Trophoblast cell (in vitro differentiated cells and primary cell): Measurements from ENCODE around the gene SLC35B2.

Experiments
- DNase-seq, 2 donors: peaks; one replicate each; pipeline ENCODE4 v3.0.0-alpha.2; 2016
- H2AFZ ChIP-seq: 2 replicates; pipeline ENCODE4 v1.6.1; 2013; ENCODE audit warnings: low read length, moderate library complexity, mild to moderate bottlenecking; ENCODE audit not compliant: insufficient read depth, poor library complexity
- H2AK5ac ChIP-seq: 2 replicates; pipeline ENCODE4 v1.6.1; 2013; ENCODE audit warnings: mild to moderate bottlenecking, low read length
- H2BK120ac ChIP-seq: 2 replicates; pipeline ENCODE4 v1.6.1; 2013; ENCODE audit warnings: low read length, mild to moderate bottlenecking, moderate library complexity; ENCODE audit not compliant: insufficient read depth, poor library complexity
- H2BK12ac ChIP-seq: 2 replicates; pipeline ENCODE4 v1.6.1; 2013; ENCODE audit warnings: mild to moderate bottlenecking, low read length, moderate library complexity
- H2BK5ac ChIP-seq: 2 replicates; pipeline ENCODE4 v1.6.1; 2013; ENCODE audit warnings: low read length, low read depth, moderate library complexity, mild to moderate bottlenecking; ENCODE audit not compliant: poor library complexity
- H3K14ac ChIP-seq: 2 replicates; pipeline ENCODE4 v1.6.1; 2013; ENCODE audit warnings: mild to moderate bottlenecking, low read length
- H3K18ac ChIP-seq: 2 replicates; pipeline ENCODE4 v1.6.1; 2013; ENCODE audit warnings: mild to moderate bottlenecking, low read length
- H3K23ac ChIP-seq: 2 replicates; pipeline ENCODE4 v1.6.1; 2013; ENCODE audit warnings: low read length
- H3K27ac ChIP-seq: 2 replicates; pipeline ENCODE4 v1.5.1; 2013; ENCODE audit warnings: low read depth, mild to moderate bottlenecking, inconsistent platforms, low read length, moderate library complexity
- H3K27me3 ChIP-seq: 2 replicates; pipeline ENCODE4 v1.6.1; 2013; ENCODE audit warnings: inconsistent platforms, mild to moderate bottlenecking, low read length, moderate library complexity; ENCODE audit not compliant: insufficient read depth
- H3K36me3 ChIP-seq, 2 experiments: 1 replicate in 1 of 2; 2 replicates in 1 of 2; pipeline ENCODE4 v1.6.1; 2013; ENCODE audit warnings: low read length in 2 of 2, mild to moderate bottlenecking in 2 of 2, moderate library complexity in 1 of 2; ENCODE audit not compliant: insufficient read depth in 2 of 2, control insufficient read depth in 1 of 2
- H3K4ac ChIP-seq: 2 replicates; pipeline ENCODE4 v1.6.1; 2013; ENCODE audit warnings: low read depth, mild to moderate bottlenecking, low read length, moderate library complexity
- H3K4me1 ChIP-seq, 2 experiments: 1 replicate in 1 of 2; 2 replicates in 1 of 2; pipeline ENCODE4 v1.6.1; 2013; ENCODE audit warnings: low read length in 2 of 2, mild to moderate bottlenecking in 2 of 2, moderate library complexity in 1 of 2; ENCODE audit not compliant: insufficient read depth in 2 of 2, control insufficient read depth in 1 of 2
- H3K4me2 ChIP-seq: 2 replicates; pipeline ENCODE4 v1.6.1; 2013; ENCODE audit warnings: inconsistent platforms, mild to moderate bottlenecking, low read length, moderate library complexity
- H3K4me3 ChIP-seq: 2 replicates; pipeline ENCODE4 v1.5.1; 2013; ENCODE audit warnings: mild to moderate bottlenecking, low read depth, low read length, inconsistent platforms
- H3K79me1 ChIP-seq: one replicate; pipeline ENCODE4 v1.6.1; 2013; ENCODE audit warnings: low read length
- H3K79me2 ChIP-seq: 2 replicates; pipeline ENCODE4 v1.6.1; 2013; ENCODE audit warnings: low read length, mild to moderate bottlenecking; ENCODE audit not compliant: control insufficient read depth, insufficient read depth, poor library complexity
- H3K9ac ChIP-seq: 2 replicates; pipeline ENCODE4 v1.6.1; 2013; ENCODE audit warnings: mild to moderate bottlenecking, low read length
- H3K9me3 ChIP-seq: 2 replicates; pipeline ENCODE4 v1.6.1; 2013; ENCODE audit warnings: low read depth, mild to moderate bottlenecking, control low read depth, inconsistent platforms, low read length; ENCODE audit not compliant: insufficient read depth
- H4K12ac ChIP-seq: 2 replicates; pipeline ENCODE4 v1.6.1; 2013; ENCODE audit warnings: low read depth, mild to moderate bottlenecking, low read length, moderate library complexity
- H4K8ac ChIP-seq: 2 replicates; pipeline ENCODE4 v1.6.1; 2013; ENCODE audit warnings: low read depth, mild to moderate bottlenecking, low read length, moderate library complexity
- H4K91ac ChIP-seq: one replicate; pipeline ENCODE4 v1.6.1; 2013; ENCODE audit warnings: low read depth, mild to moderate bottlenecking, low read length, moderate library complexity
- WGBS: extraction: QIAGEN DNeasy Blood & Tissue Kit; methylation state at CpG from one replicate; pipeline ENCODE4 v1.1.7; 2013; ENCODE audit warnings: missing lambda C conversion rate; ENCODE audit not compliant: insufficient read length, insufficient coverage; ENCODE audit errors: extremely low coverage; 5-methylcytosine and 5-hydroxymethylcytosine counted together

SLC35B2 gene

DNA sequence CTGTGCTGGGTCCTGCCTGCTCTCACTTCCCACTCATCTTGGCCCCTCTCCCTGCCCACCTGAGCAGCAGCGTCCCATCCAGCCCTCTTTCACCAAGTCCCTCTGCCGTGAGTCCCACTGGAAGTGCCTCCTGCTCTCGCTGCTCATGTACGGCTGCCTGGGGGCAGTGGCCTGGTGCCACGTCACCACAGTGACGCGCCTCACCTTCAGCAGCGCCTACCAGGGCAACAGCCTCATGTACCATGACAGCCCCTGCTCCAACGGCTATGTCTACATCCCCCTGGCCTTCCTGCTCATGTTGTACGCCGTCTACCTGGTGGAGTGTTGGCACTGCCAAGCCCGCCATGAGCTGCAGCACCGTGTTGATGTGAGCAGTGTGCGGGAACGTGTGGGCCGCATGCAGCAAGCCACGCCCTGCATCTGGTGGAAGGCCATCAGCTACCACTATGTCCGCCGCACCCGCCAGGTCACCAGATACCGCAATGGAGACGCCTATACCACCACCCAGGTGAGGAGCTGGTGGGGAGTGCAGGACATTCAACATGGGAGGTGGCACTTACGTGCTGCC lies 15.8 kb upstream of the SLC35B2 start:
- Histone ChIP-seq H3K9ac (no peak overlapping the region), H2AFZ (no peak overlapping the region), H3K14ac (no peak overlapping the region), H3K9me3 (no peaks in the 10 kb centered on the region), H3K4ac (no peak overlapping the region), H3K18ac (no peak overlapping the region), H4K12ac (no peak overlapping the region), H4K91ac (no peak overlapping the region), H3K27me3 (peaks cover 29% of the 10 kb centered on the region), H3K79me2 (no peaks in the 10 kb centered on the region), H2AK5ac (no peak overlapping the region), H3K23ac (no peak overlapping the region), H3K36me3 (no peaks in the 10 kb centered on the region), H4K8ac (no peak overlapping the region), H3K4me3 (no peak overlapping the region), H2BK120ac (no peak overlapping the region), H3K4me1 (no peaks in the 10 kb centered on the region), H3K79me1 (no peaks in the 10 kb centered on the region), H3K4me2 (no peak overlapping the region), H3K27ac (no peak overlapping the region), H2BK12ac (no peak overlapping the region), H2BK5ac (no peak overlapping the region)
- no CpG with 5 or more reads among the region's 23 CpGs for WGBS
- peak in 1 of 2 donors; percentile 47 for DNase-seq

DNA sequence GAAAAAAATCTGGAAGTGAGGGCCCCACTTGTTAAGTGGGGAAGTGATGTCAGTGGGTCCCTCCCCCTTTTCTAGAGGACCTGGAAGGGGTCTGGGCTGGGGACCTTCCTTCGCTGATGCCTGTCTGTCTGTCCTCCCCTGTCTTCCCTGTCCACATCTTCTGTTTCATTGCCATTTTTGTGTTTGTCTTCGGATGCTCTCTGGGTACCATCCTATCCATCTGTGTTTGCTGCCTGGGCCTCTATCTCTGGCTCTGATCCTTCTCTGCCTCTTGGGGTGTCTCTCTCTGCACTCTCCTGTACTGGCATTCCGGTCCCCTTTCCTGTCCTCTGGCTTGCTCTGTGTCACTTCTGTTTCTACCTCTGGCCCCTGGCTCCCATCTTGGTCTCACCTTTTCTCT lies 15.2 kb upstream of the SLC35B2 start:
- H3K14ac ChIP-seq: no peak overlapping the region
- H4K8ac ChIP-seq: no peak overlapping the region
- H2BK120ac ChIP-seq: no peak overlapping the region
- no peak overlapping the region for H3K4me3 ChIP-seq
- H3K79me2 ChIP-seq: no peaks in the 10 kb centered on the region
- H3K23ac ChIP-seq: no peak overlapping the region
- no peak overlapping the region for H3K27ac ChIP-seq
- H3K4ac ChIP-seq: no peak overlapping the region
- H3K9ac ChIP-seq: no peak overlapping the region
- H4K91ac ChIP-seq: no peak overlapping the region
- H3K27me3 ChIP-seq: peaks cover 29% of the 10 kb centered on the region
- DNase-seq: no peak
- H3K4me2 ChIP-seq: no peak overlapping the region
- no peak overlapping the region for H2AK5ac ChIP-seq
- no peaks in the 10 kb centered on the region for H3K36me3 ChIP-seq
- H3K18ac ChIP-seq: no peak overlapping the region
- WGBS: no CpG with 5 or more reads among the region's 3 CpGs
- no peaks in the 10 kb centered on the region for H3K79me1 ChIP-seq
- no peak overlapping the region for H2BK12ac ChIP-seq
- H4K12ac ChIP-seq: no peak overlapping the region
- H3K4me1 ChIP-seq: no peaks in the 10 kb centered on the region
- no peak overlapping the region for H2BK5ac ChIP-seq
- no peak overlapping the region for H2AFZ ChIP-seq
- no peaks in the 10 kb centered on the region for H3K9me3 ChIP-seq

DNA sequence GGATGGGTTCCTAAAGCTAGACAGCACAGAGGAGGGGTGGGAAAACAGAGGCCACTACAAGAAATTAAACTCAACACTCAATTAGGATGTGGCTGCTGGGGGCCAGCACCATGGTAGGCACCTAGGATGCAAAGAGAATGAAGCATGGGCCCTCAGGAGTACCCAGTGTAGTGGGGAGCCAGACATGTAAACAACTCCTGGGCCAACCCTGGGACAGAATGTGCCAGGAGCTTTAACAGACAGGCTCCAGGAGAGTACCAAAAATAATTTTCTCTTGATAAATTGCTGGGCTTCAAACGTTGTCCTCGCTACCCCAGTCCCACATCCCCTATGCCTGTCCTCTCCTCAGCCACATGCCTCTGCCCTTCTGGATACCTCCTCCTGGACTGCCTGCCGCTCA lies 14.6 kb upstream of the SLC35B2 start:
- Histone ChIP-seq H3K4me1 (no peaks in the 10 kb centered on the region), H4K12ac (no peak overlapping the region), H2BK120ac (no peak overlapping the region), H3K4me2 (no peak overlapping the region), H3K79me1 (no peaks in the 10 kb centered on the region), H3K9ac (no peak overlapping the region), H3K4me3 (no peak overlapping the region), H2AK5ac (no peak overlapping the region), H2AFZ (no peak overlapping the region), H3K9me3 (no peaks in the 10 kb centered on the region), H4K8ac (no peak overlapping the region), H2BK5ac (no peak overlapping the region), H3K4ac (no peak overlapping the region), H3K36me3 (no peaks in the 10 kb centered on the region), H3K27ac (no peak overlapping the region), H3K14ac (no peak overlapping the region), H3K79me2 (no peaks in the 10 kb centered on the region), H2BK12ac (no peak overlapping the region), H3K23ac (no peak overlapping the region), H4K91ac (no peak overlapping the region), H3K27me3 (peaks cover 29% of the 10 kb centered on the region), H3K18ac (no peak overlapping the region)
- DNase-seq: no peak
- no CpG with 5 or more reads among the region's 3 CpGs for WGBS

DNA sequence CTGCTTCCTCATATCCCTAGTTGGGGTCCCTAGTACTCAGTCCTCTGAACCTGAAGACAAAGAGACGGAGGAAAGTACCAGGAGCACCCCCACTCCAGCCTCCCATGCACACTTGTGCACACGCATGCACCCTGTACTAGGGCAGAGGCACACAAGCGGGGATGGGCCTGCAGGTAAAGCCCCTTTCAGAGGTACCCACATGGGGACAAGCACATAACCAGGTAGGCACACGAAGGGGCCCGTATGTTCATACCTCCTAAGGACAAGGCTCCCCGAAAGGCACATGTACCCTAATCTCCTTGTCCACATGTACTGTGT lies 14.0 kb upstream of the SLC35B2 start:
- no peak overlapping the region for H4K8ac ChIP-seq
- no peak overlapping the region for H3K4me3 ChIP-seq
- H3K27ac ChIP-seq: no peak overlapping the region
- no peaks in the 10 kb centered on the region for H3K36me3 ChIP-seq
- H2BK12ac ChIP-seq: no peak overlapping the region
- no peak overlapping the region for H3K14ac ChIP-seq
- H2BK5ac ChIP-seq: no peak overlapping the region
- H3K9me3 ChIP-seq: no peaks in the 10 kb centered on the region
- H3K9ac ChIP-seq: no peak overlapping the region
- WGBS: no CpG with 5 or more reads among the region's 6 CpGs
- no peak overlapping the region for H2BK120ac ChIP-seq
- no peak for DNase-seq
- no peaks in the 10 kb centered on the region for H3K79me1 ChIP-seq
- H3K18ac ChIP-seq: no peak overlapping the region
- H3K4me2 ChIP-seq: no peak overlapping the region
- no peaks in the 10 kb centered on the region for H3K4me1 ChIP-seq
- no peaks in the 10 kb centered on the region for H3K79me2 ChIP-seq
- no peak overlapping the region for H2AK5ac ChIP-seq
- peaks cover 29% of the 10 kb centered on the region for H3K27me3 ChIP-seq
- no peak overlapping the region for H3K4ac ChIP-seq
- H4K91ac ChIP-seq: no peak overlapping the region
- no peak overlapping the region for H3K23ac ChIP-seq
- H2AFZ ChIP-seq: no peak overlapping the region
- no peak overlapping the region for H4K12ac ChIP-seq
